GM12801 (cell line): ENCODE results near the gene EGFL8.

Experiments used
- TF ChIP-seq, protein P1 (sequence below): IDR thresholded peaks from one replicate; pipeline ENCODE4 v1.5.1; 2011; ENCODE audit warnings: control low read depth; ENCODE audit not compliant: insufficient read length; ENCODE audit errors: extremely low read depth

The EGFL8 gene

DNA sequence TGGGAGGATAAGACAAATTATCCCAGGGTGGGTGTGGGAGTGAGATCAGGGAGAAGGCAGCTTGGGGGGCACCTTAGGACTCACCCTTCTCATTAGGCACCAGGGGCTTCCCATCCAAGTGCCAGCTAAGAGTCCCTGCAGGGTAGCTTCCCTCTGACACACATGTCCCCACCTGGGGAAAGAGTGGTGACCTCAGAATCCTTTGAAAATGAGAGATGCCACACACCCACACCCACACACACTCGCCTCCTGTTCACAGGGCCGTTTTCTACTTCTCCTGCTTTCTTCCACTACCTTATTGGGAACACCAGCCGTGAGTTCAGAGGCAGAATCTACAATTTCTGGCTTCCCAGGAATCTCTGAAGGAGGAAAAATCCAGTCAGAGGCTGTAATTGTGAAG is 18.6 kb downstream of the EGFL8 start:
- TF ChIP-seq, protein P1, sequence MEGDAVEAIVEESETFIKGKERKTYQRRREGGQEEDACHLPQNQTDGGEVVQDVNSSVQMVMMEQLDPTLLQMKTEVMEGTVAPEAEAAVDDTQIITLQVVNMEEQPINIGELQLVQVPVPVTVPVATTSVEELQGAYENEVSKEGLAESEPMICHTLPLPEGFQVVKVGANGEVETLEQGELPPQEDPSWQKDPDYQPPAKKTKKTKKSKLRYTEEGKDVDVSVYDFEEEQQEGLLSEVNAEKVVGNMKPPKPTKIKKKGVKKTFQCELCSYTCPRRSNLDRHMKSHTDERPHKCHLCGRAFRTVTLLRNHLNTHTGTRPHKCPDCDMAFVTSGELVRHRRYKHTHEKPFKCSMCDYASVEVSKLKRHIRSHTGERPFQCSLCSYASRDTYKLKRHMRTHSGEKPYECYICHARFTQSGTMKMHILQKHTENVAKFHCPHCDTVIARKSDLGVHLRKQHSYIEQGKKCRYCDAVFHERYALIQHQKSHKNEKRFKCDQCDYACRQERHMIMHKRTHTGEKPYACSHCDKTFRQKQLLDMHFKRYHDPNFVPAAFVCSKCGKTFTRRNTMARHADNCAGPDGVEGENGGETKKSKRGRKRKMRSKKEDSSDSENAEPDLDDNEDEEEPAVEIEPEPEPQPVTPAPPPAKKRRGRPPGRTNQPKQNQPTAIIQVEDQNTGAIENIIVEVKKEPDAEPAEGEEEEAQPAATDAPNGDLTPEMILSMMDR, result no peak

DNA sequence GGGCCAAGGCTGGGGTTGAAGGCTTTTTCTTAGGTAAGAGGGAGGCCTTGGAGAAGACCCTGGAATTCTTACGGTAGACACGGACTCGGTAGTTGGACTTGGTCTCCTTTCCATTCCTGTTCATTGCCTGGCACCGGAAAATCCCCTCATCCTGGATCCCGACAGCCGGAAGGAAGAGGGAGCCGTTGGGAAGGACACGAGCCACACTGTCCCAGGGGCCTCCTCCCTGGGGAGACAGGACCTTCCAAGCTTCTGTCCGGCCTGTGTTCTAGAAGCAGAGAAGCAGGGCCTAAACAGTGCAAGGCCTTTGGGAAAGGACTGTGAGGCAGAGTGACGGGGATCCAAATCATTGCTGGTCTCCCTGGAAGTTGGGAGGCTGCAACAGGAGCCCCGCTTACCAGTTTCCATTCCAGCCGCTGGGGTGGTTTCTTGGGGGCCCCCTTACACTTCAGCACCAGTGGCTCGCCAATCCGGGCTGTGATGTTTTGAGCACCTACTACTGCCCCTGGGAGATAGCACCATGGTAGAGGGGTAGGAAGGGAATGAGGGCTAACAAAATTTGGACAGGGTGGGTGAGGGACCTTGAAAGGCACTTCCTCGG is 19.2 kb downstream of the EGFL8 start:
- TF ChIP-seq, protein P1, result no peak

DNA sequence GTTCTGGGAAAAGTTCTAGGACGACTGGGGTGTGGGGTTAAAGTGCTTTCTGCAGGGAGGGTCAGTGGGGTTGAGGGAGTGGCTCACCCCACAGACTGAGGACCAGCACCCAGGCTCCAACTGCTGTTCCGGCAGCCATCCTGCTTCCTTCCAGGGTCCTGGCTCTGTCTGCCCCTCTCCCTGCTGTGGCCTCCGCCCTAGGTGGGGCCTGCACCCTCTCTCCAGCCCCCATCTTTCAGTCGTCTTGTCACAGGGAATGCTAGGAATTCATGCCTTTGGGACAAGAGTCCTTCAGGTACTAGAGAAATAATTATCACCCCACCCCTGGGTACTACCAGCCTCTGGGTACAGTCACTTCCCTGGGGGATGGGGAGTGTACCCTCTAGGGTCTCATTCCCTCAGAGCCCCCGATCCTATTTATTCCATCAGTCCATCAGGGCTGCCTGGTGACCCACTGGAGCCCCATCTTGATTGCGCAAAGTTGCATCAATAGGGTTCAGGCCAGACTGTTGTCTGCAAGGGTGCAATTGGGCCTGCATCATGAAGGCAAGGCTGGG is 19.8 kb downstream of the EGFL8 start, which contains the start of gene AGER:
AGER (minus strand) TSS at position 170 of the 557 bp plus-strand sequence; CDS start at position 139, 31 bp downstream.
- TF ChIP-seq, protein P1, result no peak

DNA sequence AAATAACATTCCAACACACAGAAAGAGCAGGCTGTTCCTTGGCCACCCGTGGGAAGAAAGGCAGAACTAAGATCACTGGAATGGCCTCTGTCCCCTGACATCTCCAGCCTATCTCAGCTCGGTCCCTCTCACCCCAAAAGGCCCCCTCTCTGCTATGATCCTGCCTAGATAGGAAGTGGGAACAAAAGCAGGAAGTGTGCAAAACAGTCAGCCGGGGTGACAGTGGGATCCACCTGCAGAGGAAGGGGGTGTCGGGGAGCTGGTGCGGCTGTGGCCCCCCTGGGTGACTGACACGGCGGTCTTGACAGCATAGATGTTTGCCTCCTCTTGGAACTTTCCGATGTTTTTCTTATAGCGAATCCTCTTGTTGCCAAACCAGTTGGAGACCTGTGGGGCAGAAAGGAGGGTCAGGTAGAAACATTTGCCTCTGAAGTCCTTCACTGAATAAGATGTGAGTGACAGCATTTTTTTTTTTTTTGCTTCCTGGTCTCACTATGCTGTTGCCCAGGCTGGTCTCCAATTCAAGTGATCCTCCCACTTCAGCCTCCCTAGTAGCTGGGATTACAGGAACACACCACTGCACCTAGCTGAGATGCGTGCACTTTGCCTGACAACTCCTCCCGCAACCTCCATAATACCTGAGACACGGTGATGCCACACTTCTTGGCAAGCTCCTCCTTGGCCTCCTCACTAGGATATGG is 22.8 kb downstream of the EGFL8 start:
- TF ChIP-seq, protein P1, result no peak

DNA sequence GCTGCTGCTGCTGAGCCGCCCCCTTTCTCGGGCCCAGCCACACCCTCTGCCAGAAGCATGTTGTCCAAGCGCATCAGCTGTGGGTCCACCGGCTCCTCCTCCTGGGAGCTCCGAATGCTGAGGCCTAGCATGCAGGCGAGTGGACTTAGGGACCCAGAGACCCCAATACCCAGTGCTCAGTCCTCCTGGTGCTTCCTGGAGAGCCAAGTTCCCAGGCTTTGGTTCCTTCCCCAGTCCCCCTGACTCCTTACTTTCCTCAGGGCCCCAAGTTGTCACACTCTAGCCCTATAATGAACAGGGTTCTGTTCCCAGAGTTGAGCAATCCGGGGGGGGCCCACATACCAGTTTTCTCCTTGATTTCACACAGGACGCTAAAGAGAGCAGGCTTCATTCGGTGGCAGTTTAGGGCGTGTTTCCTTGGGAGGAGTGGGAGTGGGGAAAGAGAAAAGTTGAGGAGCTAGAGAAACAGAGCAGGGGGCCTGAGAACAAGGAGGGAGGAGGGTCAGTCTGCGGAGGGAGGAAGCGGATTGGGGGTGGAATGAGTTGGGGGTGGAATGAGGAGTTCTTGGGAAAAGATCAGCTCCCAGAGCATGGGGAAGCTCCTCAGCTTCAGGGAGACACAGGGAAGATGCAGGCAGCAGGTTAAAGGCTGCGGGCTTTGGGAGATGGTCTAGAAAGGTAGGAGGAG is 24.1 kb downstream of the EGFL8 start:
- TF ChIP-seq, protein P1, result no peak

DNA sequence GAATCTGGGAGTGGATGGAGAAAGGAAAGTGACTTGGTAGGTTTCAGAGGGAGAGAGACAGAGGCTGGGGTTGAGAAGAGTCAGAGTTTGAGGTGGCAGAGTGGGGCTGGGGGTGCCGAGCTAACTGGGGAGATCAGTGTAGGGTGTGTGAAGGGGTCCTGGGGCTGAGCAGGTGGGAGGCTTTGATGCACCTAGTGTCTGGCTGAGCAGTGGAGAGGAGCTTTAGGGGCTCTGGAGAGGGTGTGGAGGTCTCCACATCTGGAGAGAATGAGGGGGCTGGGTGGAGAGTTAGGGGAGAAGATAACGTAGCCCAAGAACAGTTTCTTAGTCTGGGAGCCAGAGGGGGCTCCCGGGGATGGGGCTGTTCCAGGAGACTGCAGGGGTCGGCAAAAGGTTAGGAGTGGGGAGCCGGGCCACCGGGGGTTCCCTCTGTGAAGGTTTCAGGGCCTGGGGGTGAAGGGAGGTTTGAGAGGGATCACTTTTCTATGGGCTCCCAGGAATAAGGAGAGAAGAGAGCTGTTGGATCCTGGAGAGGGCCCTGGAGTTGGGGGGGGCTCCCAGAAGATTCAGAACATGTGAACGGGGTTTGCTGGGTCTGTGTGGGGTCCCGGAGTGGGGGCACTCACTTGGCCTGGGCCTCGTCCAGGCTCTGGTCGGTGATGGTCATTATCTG is 24.8 kb downstream of the EGFL8 start:
- TF ChIP-seq, protein P1, result no peak

DNA sequence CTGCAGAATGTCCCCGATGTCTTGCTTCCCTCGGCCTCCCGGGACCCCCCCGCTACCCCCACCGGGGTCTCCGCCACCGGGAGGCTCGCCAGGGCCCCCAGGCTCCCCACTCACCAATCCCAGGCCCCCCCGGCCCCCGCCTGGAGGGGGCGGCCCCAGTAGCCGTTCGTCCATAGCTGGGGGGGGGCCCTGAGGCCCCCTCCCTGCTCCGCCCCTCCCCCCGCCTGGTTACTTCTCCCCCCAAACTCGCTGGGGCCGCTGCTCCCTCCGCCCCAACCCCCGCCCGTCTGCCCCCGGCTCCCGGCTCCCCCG is 25.3 kb downstream of the EGFL8 start:
- TF ChIP-seq, protein P1, result no peak
